HFF-Myc (cell line): ENCODE measurements around the gene ARMC12.

Experiments used
- DNase-seq: peaks from one replicate; pipeline ENCODE4 v3.0.0-alpha.2; 2011; ENCODE audit warnings: low read depth; ENCODE audit errors: extremely low read depth
- H3K4me3 ChIP-seq: replicated peaks from 2 replicates; pipeline ENCODE4 v1.5.1; 2011; ENCODE audit warnings: low read depth, mild to moderate bottlenecking, control low read depth, low read length
- TF ChIP-seq, protein P1 (sequence below): IDR thresholded peaks from 2 replicates; pipeline ENCODE4 v1.5.1; 2012; ENCODE audit warnings: mild to moderate bottlenecking, low read depth, low read length, control low read depth; ENCODE audit errors: missing control alignments

ARMC12 gene

GRCh38 chr6:35718911-35719381 is 17.9 kb upstream of the ARMC12 start:
- DNase-seq: no peak
- H3K4me3 ChIP-seq: no peak overlapping the region
- TF ChIP-seq, protein P1, sequence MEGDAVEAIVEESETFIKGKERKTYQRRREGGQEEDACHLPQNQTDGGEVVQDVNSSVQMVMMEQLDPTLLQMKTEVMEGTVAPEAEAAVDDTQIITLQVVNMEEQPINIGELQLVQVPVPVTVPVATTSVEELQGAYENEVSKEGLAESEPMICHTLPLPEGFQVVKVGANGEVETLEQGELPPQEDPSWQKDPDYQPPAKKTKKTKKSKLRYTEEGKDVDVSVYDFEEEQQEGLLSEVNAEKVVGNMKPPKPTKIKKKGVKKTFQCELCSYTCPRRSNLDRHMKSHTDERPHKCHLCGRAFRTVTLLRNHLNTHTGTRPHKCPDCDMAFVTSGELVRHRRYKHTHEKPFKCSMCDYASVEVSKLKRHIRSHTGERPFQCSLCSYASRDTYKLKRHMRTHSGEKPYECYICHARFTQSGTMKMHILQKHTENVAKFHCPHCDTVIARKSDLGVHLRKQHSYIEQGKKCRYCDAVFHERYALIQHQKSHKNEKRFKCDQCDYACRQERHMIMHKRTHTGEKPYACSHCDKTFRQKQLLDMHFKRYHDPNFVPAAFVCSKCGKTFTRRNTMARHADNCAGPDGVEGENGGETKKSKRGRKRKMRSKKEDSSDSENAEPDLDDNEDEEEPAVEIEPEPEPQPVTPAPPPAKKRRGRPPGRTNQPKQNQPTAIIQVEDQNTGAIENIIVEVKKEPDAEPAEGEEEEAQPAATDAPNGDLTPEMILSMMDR: no peak

DNA sequence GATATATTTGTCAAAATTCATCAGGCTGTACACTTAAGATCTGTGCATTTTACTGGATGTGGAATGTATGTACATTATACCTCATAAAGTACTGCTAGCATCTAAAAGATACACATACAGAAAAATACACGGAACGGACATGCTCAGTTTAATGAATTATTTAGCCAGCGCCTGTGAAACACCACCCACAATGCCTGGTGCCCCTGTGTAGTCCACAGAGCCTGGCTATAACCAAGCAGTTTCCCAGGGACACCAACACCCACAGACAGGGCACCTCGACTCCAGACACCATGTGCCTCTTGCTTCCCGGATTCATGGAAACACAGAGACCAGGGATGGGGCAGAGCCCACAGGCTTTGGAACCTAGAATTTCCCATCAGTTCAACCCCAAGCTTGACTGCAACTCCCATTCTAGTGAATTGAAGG is 17.4 kb upstream of the ARMC12 start:
- TF ChIP-seq, protein P1: no peak
- DNase-seq: no peak
- no peak overlapping the region for H3K4me3 ChIP-seq

- DNase-seq: no peak
- TF ChIP-seq, protein P1: no peak
- peak overlapping the region; percentile 21; the same call in 1 of the 2 replicates for H3K4me3 ChIP-seq
These were observed 16.8 kb upstream of the ARMC12 start for GRCh38 chr6:35719830-35720733.

GRCh38 chr6:35722121-35722761 is 14.6 kb upstream of the ARMC12 start:
- TF ChIP-seq, protein P1: no peak
- H3K4me3 ChIP-seq: no peak overlapping the region
- DNase-seq: no peak

DNA sequence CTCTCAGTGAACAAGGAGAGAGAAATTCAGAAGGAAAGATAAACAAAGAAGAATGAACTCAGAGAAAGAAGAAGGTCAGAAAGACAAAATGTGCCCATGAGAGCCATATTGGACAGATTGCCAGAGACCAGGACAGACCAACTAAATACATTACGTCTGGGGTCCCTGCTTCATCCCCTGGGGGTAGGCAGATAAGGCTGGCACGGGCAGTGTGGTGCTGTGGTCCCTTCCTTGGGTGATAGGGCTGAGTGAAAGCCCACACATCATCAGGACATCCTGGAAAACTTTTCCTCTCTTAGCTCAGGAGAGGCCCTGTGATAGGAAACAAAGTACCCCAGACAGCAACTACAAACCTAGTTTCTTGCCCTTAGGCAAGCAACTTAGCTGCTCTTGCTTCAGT is 13.2 kb upstream of the ARMC12 start:
- no peak for DNase-seq
- H3K4me3 ChIP-seq: no peak overlapping the region
- TF ChIP-seq, protein P1: no peak

- no peak for DNase-seq
- no peak overlapping the region for H3K4me3 ChIP-seq
- TF ChIP-seq, protein P1: no peak
These were observed 12.8 kb upstream of the ARMC12 start for GRCh38 chr6:35724059-35724458.
